Embryonic facial prominence (tissue), 1 donor: ENCODE measurements around the gene CERT1.
"Not testable (repeated sequence)": the region's sequence is repeated elsewhere in the genome, so short reads cannot be mapped to it uniquely, and the experiment has no call there.

ENCODE experiments used
- DNase-seq: peaks from one replicate; pipeline ENCODE4 v3.0.0-alpha.2; 2016; ENCODE audit errors: extremely low spot score

Gene CERT1

DNA sequence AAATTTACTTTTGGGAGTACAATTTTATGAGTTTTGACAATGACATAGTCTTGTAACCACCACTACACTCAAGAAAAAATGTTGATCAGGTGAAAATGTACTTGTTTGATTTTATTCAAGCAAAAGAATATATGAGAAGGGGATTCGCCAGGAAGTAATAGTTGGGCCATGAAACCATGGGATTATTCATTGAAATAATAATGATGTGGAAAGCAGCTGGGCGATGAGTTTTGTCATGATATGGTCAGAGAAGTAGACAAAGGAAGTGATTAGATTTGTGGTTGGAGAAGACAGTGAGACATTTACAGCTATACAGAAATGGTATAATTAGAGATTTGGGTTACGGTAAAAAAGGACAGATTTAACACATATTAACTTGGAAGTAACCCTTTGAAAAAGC, 163.2 kb downstream of the CERT1 start:
- DNase-seq: no peak

DNA sequence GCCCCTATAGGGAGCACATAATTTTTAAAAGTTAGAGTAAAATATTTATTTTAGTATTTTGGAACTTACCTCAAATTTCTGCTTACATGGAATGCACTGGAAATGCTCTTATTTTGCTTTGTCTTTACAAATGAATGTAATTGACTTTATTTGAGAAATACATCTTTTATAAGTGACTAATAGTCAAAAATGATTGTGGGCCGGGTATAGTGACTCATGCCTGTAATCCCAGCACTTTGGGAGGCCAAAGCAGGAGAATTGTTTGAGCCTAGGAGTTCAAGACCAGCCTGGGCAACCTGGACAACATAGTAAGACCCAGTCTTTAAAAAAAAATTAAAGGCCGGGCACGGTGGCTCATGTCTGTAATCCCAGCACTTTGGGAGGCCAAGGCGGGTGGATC, 168.6 kb downstream of the CERT1 start:
- no peak for DNase-seq

DNA sequence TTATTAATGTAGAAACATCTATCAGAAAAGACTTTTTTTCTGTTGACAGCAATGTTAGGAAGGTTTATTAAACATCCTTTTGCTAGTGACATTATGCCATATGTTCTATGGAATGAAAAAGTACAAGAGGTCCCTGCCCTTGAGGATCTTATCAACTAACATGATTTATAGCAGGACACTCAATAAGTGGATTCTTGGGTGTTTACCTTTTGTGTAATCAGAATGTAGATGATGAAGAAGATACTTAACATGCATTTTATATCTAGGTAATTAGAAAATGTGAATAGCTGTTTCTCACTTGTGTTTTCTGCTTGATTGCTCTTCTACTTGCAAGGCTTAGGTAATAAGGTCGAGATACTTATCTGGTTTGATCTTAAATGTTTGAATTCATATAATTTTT, 169.5 kb downstream of the CERT1 start:
- DNase-seq: no peak

DNA sequence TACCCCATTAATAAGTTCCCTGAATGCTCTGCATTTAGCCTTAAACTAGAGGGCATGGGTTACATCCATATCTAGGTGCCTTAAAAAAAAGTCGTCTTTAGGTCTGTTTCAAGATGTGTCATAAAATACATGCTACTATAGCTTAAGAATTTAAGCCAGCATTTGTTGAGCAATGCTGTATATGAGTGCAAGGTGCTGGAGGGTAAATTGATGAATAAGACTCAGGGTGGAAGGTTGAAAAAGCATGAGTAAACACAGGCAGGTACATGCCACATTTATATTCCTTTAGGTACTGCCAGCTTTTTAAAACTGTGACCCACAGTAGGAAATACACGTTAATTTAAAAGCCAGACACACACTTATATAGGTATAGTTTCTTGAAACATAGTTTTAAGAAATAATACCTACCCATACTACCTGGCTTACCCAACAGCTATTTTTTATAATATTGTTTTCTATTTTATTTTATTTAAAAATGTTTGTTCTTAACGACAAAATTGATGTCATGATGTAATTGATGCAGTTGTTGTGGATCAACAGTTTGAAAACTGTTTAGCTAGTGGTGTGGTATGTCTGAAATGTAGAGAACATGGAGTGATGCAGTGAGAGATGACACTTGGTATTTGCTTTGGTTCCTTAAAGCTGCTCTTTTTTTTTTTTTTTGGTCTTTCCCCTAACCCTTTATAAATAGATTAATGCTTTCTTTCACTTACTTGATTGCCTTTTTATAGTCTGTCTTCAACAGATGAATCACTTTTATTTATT, 170.5 kb downstream of the CERT1 start:
- no peak for DNase-seq

DNA sequence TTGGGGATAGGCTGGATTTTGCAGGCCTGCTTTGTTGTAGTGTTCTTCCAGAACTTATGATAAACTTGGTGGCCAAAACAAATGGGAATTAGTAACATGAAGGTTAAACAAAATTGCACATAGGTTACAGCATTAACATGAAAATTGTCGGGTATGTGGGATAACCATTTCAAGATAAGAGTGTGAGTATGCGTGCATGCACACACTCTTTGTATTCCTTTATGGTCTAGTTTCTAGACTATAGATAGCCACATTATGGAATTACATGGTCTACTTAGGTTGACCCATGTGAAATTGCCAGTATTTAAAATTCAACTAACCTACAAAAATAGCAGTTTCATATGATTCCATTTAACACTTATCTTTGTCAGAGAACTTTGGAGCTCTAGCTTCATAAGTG, 173.0 kb downstream of the CERT1 start:
- DNase-seq: no peak

DNA sequence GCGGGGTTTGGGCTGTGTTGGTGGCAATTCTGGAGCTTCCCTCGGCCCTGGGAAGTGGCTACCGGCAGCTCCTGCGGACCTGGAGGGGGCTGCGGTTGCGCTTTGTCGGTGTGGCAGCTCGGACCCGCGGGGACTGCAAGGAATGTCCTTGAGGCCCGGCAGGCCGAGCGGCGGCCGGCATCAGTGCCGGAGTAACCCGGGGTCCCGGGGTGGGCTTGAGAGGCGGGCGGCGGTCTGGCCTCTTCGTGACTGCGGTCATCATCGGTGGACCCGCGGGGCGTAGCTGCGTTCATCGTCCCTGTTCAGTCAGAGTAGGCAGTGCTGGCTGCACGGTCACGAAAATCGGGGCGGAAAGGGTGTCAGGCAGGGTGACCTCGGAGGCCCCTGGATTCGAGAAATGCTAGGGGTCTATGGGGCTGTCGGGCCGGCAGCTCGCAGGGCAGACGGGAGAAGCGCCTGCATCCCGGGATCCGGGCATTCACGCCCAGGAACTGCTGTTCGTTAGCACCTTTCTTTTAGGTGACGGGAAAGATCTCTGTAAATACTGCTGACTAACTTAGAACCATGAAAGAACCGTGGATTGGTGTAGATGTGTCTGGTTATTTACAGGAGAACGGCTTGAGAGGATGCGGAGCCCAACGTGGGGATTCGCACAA, 173.9 kb downstream of the CERT1 start:
- DNase-seq: no peak

- DNase-seq: peak; percentile 99
Observed at GRCh38 chr5:75336615-75337336, 174.7 kb downstream of the CERT1 start, which contains the start of gene HMGCR. HMGCR (plus strand) TSS chr5:75337220; CDS start chr5:75342606, 5,386 bp downstream.

DNA sequence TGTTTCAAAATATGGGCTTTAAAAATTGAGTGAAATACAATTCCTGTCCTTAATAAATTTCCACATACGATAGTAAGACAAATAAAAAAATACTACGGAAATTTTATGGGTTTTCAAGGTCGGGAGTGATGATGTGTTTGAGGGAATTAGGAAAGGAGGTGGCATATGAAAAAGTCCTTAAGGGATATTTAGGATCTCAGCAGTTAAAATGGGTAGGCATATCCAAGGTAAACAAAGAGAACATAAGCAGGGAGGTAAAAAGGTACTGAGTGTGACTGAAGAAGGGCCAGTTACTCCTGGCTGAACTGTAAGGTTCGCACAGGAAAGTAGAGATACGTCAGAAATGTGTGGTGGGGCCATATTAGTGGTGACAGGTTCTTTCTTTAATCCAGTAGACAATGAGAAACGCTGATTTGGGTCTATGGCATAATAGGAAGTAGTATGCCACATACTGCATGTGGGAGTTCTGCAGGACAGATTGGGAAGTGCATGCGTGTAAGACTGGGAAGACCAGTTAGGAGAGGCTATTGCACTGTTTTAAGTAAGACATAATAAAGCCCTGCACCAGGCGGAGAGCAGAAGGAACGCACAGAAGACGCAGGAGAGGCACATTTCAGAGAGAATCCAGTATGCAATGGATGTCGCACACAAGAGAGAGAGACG, 175.3 kb downstream of the CERT1 start:
- DNase-seq: peak; percentile 74

DNA sequence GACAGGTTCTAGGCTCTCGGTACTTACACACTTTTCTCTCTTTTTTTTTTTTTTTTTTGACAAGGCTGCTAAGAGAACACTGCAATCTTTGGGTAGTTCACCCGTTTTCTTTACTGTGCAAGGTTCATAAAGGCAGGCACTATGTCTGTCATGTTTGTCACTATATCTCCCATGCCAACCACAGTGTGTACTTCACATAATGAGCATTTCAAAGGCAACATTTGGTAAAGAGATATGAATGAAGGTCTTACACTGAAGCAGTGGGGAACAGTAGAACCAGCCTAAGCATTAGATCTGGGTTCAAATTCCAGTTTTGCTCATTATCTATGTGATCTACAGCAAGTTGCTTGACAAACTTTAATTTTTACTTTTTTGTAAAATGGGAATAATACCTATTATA, 175.9 kb downstream of the CERT1 start:
- no peak for DNase-seq

DNA sequence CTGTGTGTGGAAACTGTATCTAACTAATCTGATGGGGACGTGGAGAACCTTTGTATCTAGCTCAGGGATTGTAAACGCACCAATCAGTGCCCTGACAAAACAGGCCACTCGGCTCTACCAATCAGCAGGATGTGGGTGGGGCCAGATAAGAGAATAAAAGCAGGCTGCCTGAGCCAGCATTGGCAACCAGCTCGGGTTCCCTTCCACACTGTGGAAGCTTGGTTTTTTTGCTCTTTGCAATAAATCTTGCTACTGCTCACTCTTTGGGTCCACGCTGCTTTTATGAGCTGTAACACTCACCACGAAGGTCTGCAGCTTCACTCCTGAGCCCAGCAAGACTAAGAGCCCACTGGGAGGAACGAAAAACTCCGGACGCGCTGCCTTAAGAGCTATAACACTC, 177.0 kb downstream of the CERT1 start:
- DNase-seq: not testable (repeated sequence)

- DNase-seq: not testable (repeated sequence)
Observed at GRCh38 chr5:75333759-75334158, 177.7 kb downstream of the CERT1 start.

- DNase-seq: no peak
Observed at GRCh38 chr5:75331095-75332090, 180.0 kb downstream of the CERT1 start.

DNA sequence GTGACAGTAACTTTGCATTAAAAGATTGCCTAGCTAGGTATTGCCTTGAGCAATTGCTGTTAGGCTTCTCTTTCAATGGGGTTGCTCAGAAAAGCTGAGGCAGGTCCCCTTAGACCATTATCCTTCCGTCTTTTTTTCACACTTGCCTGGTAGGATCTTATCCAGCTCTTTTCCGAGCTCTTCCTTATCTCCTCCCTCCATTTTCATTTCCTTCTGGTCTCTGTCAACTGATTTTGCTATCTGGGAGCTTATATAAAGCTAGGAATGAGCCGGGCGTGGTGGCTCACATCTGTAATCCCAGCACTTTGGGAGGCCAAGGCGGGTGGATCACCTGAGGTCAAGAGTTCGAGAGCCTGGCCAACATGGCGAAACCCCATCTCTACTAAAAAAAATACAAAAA, 181.0 kb downstream of the CERT1 start:
- no peak for DNase-seq
